Lung (tissue), 12 donors: Measurements from ENCODE around the gene DIP2B. TPM values are rescaled to one million over a fixed set of nuclear protein-coding genes. Genes with fewer than 3 reads are reported as not detected.
A peak's percentile ranks its signal among the peaks of the same experiment; 100 is the strongest.

Experiments used
- ATAC-seq: fragments of 200-7000 bp; cut with Tn5 transposase; one replicate; pipeline ENCODE4 v1.9.1; 2020; ENCODE audit warnings: moderate number of reproducible peaks; ENCODE audit not compliant: insufficient read depth, low FRiP score
- DNase-seq, 3 donors: peaks; one replicate each; pipeline ENCODE4 v3.0.0-alpha.2; 2013 to 2017
- H3K27ac ChIP-seq, 2 donors: one replicate each; pipeline ENCODE4 v1.5.1; 2013; ENCODE audit warnings: mild to moderate bottlenecking in 2 of 2, moderate library complexity in 2 of 2, control low read depth in 1 of 2, inconsistent platforms in 1 of 2, low read depth in 1 of 2, low read length in 1 of 2
- H3K27me3 ChIP-seq, 3 donors: one replicate each; pipeline ENCODE4 v1.5.1; 2013; ENCODE audit warnings: low read length in 2 of 3; ENCODE audit not compliant: control insufficient read depth in 3 of 3, insufficient read depth in 3 of 3
- H3K36me3 ChIP-seq, 4 donors: one replicate each; pipeline ENCODE4 v1.5.1; 2013; ENCODE audit warnings: low read length in 4 of 4, mild to moderate bottlenecking in 1 of 4, moderate library complexity in 1 of 4; ENCODE audit not compliant: control insufficient read depth in 4 of 4, insufficient read depth in 4 of 4
- H3K4me1 ChIP-seq, 5 donors: one replicate each; pipeline ENCODE4 v1.5.1; 2013; ENCODE audit warnings: low read length in 5 of 5, mild to moderate bottlenecking in 2 of 5, moderate library complexity in 1 of 5; ENCODE audit not compliant: control insufficient read depth in 5 of 5, insufficient read depth in 5 of 5
- H3K4me3 ChIP-seq: one replicate; pipeline ENCODE4 v1.5.1; 2013; ENCODE audit warnings: mild to moderate bottlenecking, control low read depth, moderate library complexity
- H3K9ac ChIP-seq, 2 donors: one replicate each; pipeline ENCODE4 v1.5.1; 2013; ENCODE audit warnings: low read length in 2 of 2, control low read depth in 1 of 2; ENCODE audit not compliant: insufficient read depth in 1 of 2
- H3K9me3 ChIP-seq, 4 donors: one replicate each; pipeline ENCODE4 v1.5.1; 2013; ENCODE audit warnings: low read length in 3 of 4, mild to moderate bottlenecking in 1 of 4, moderate library complexity in 1 of 4; ENCODE audit not compliant: control insufficient read depth in 4 of 4, insufficient read depth in 3 of 4
- CTCF ChIP-seq: IDR thresholded peaks from 2 replicates; pipeline ENCODE4 v1.5.1; 2012; ENCODE audit warnings: mild to moderate bottlenecking; ENCODE audit errors: control extremely low read depth, extremely low read depth
- WGBS, 2 donors: extraction: QIAGEN DNeasy Blood & Tissue Kit; methylation state at CpG; one replicate each; pipeline ENCODE4 v1.1.7; 2013; 5-methylcytosine and 5-hydroxymethylcytosine counted together
- polyA plus RNA-seq, 2 donors: library from polyadenylated mRNA; stranded (reverse); fragments of 200-250 nt; gene quantifications; one replicate each; pipeline ENCODE4 v1.2.1, GENCODE V29; 2013
- total RNA-seq, 2 donors: library from RNA; depleted of rRNA in 1 of 2; stranded (reverse); fragments of >200 nt in 1 of 2; gene quantifications; one replicate each; pipeline ENCODE4 v1.2.1, GENCODE V29; 2014 to 2021
- donor health status: control.
- donor health status: control.
- donor health status: Bipolar disorder and iron deficiency.
- donor health status: healthy.
- donor health status: DM: yes; HTN: yes; CAD: no.

Gene DIP2B
- total and polyA plus RNA-seq, 4 donors, result 4.2 to 55.8 (median 18.6) TPM

- no peak for ATAC-seq
- 86% methylated on average over 6 of the region's 6 CpGs for WGBS, 2 donors
- TF ChIP-seq CTCF, result no peak
These were observed 247.3 kb downstream of the DIP2B start for GRCh38 chr12:50751948-50752721.

GRCh38 chr12:50753232-50753769, 248.5 kb downstream of the DIP2B start:
- H3K9me3 ChIP-seq, result no peaks in the 10 kb centered on the region
- no peak for ATAC-seq
- no peaks in the 10 kb centered on the region for H3K4me1 ChIP-seq
- no peak overlapping the region for H3K4me3 ChIP-seq
- no peak for DNase-seq
- 87 to 95% methylated on average over 5 of the region's 5 CpGs for WGBS, 2 donors
- H3K36me3 ChIP-seq, result peaks cover 0 to 11% (median 5%) of the 10 kb centered on the region in 4 donors
- H3K9ac ChIP-seq, result no peak overlapping the region
- H3K27me3 ChIP-seq, result no peaks in the 10 kb centered on the region
- no peak overlapping the region for H3K27ac ChIP-seq
- no peak for TF ChIP-seq CTCF

More at GRCh38 chr12:50751948-50752721, 247.3 kb downstream of the DIP2B start:
- H3K9ac ChIP-seq, result no peak overlapping the region
- H3K27me3 ChIP-seq, result no peaks in the 10 kb centered on the region
- peak overlapping the region in 1 of 2 donors; percentile 86 for H3K27ac ChIP-seq
- H3K4me1 ChIP-seq, result no peaks in the 10 kb centered on the region
- no peak overlapping the region for H3K4me3 ChIP-seq
- peaks cover 6 to 21% (median 11%) of the 10 kb centered on the region in 4 donors for H3K36me3 ChIP-seq
- H3K9me3 ChIP-seq, result no peaks in the 10 kb centered on the region
- no peak for DNase-seq

- peaks cover 2 to 10% (median 8%) of the 10 kb centered on the region in 5 donors for H3K4me1 ChIP-seq
- H3K4me3 ChIP-seq, result peak within 1 kb of the TSS; percentile 100
- H3K36me3 ChIP-seq, result no peaks in the 10 kb centered on the region
- peak; percentile 93 to 97 (median 96) for DNase-seq
- H3K27me3 ChIP-seq, result no peaks in the 10 kb centered on the region
- WGBS, 2 donors, result 0 to 1% methylated on average over 40 to 49 of the region's 51 CpGs
- no peak for TF ChIP-seq CTCF
- ATAC-seq, result peak; percentile 94
- peak within 1 kb of the TSS; percentile 70 to 85 for H3K9ac ChIP-seq
- peak within 1 kb of the TSS; percentile 97 to 100 for H3K27ac ChIP-seq
- no peaks in the 10 kb centered on the region for H3K9me3 ChIP-seq
These were observed 259.0 kb downstream of the DIP2B start, which contains the start of gene ATF1 for GRCh38 chr12:50763639-50764285. ATF1 (plus strand) TSS chr12:50764101; CDS start chr12:50780146, 16,045 bp downstream.
